Spleen (tissue), 7 donors: ENCODE measurements around the gene RALY.
"Not testable (repeated sequence)": the region's sequence is repeated elsewhere in the genome, so short reads cannot be mapped to it uniquely, and the experiment has no call there.

ENCODE experiments used
- CTCF ChIP-seq, 11 experiments: fragments of 200-600 bp in 7 of 11; fragments of 450-650 bp in 4 of 11; sonication (generic) in 4 of 11; IDR thresholded peaks in 8 of 11; conservative IDR thresholded peaks in 3 of 11; 1 replicate in 7 of 11; 2 replicates in 4 of 11; pipeline versions ENCODE4 v1.4.0 to v1.8.0; 2016 to 2021; ENCODE audit warnings: antibody characterized with exemption in 11 of 11, inconsistent platforms in 4 of 11, mild to moderate bottlenecking in 1 of 11
- POLR2AphosphoS5 ChIP-seq, 3 donors: sonication (generic); formaldehyde crosslinking; IDR thresholded peaks; one replicate each; pipeline ENCODE4 v1.5.1; 2017; ENCODE audit warnings: antibody characterized with exemption in 3 of 3
- donor health status: DM: no; HTN: no; CAD: no; lungs with moderate emphysema.
- donor health status: DM: no; HTN: no; CAD: no.
- donor health status: DM: no; HTN: no; CAD: no.

GRCh38 chr20:34133365-34133860 is 139.7 kb downstream of the RALY start:
- TF ChIP-seq POLR2AphosphoS5 (IDR thresholded peaks at IDR 0.05); CTCF (IDR thresholded peaks at IDR 0.05 in 8 of 11, conservative IDR thresholded peaks at IDR 0.05 in 3 of 11): not testable (repeated sequence)
